HEK293T (cell line): ENCODE measurements around the gene SGSH.

Experiments
- ELF4 ChIP-seq: fragments of 450-650 bp; IDR thresholded peaks from 2 replicates; pipeline ENCODE4 v1.6.1; 2017; ENCODE audit warnings: antibody characterized with exemption
- SP1 ChIP-seq: fragments of 450-650 bp; IDR thresholded peaks from 2 replicates; pipeline ENCODE4 v1.6.1; 2017

DNA sequence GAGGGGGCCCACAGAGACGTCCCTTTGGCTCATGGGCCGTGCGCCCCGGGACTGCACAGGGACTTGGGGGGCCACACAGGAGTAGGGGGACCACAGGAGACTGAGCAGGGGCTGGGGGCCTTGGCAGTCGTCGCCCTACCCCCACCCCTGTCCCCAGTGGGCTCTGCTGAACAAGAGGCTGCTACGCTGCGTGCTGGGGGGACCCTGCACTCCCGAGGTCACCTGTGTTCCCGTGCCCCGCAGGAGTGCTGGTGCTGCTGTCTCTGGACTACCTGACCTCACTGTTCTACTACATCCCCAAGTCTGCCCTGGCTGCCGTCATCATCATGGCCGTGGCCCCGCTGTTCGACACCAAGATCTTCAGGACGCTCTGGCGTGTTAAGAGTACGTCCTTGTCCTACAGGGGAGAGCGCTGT, 26.1 kb upstream of the SGSH start:
- TF ChIP-seq SP1 (no peak), ELF4 (no peak)
